Measurements from ENCODE around the gene AIRE. TPM values are rescaled to one million over a fixed set of nuclear protein-coding genes. Genes with fewer than 3 reads are reported as not detected.

Gene AIRE
- total RNA-seq, 1 experiment from 2014 or later = 0.17 TPM

- Histone ChIP-seq H2BK15ac (ENCODE audit: low read depth, low read length) (no peak overlapping the region), H2BK12ac (ENCODE audit: insufficient read length, low read depth, low read length) (no peak overlapping the region), H3K9ac (ENCODE audit: extremely low read depth, insufficient read length, low read length) (no peak overlapping the region), H4K5ac (ENCODE audit: insufficient read length, low read depth, low read length) (no peak overlapping the region), H3T11ph (ENCODE audit: low read length) (no peak overlapping the region), H4K20me1 (ENCODE audit: control insufficient read depth, insufficient read depth, insufficient read length) (no peaks in the 10 kb centered on the region), H3K23me2 (ENCODE audit: insufficient read length, low read depth, low read length, poor library complexity, severe bottlenecking) (no peaks in the 10 kb centered on the region), H3K27ac (ENCODE audit: insufficient read length, low read depth, low read length) (no peak overlapping the region), H4K8ac (replicated peaks; ENCODE audit: insufficient read length, low read depth, low read length) (no peak overlapping the region), H3K9me3 (ENCODE audit: control insufficient read depth, low read depth, low read length) (no peaks in the 10 kb centered on the region), H2BK120ac (ENCODE audit: low read depth, low read length, poor library complexity, severe bottlenecking) (no peak overlapping the region), H3K79me1 (ENCODE audit: insufficient read depth, low read depth, low read length, poor library complexity, severe bottlenecking) (no peaks in the 10 kb centered on the region), H3K79me2 (ENCODE audit: insufficient read depth, low read length) (no peaks in the 10 kb centered on the region), H2BK20ac (ENCODE audit: low read depth, low read length, poor library complexity, severe bottlenecking) (no peak overlapping the region), H3K27me3 (ENCODE audit: insufficient read depth, low read length) (no peaks in the 10 kb centered on the region), H2AK5ac (ENCODE audit: insufficient read length, low read length) (no peak overlapping the region), H3K18ac (ENCODE audit: insufficient read length, low read depth, low read length) (no peak overlapping the region), H2AFZ (ENCODE audit: low read length) (no peak overlapping the region), H3K56ac (ENCODE audit: insufficient read length, low read depth, low read length) (no peak overlapping the region), H3K4me2 (ENCODE audit: insufficient read depth, insufficient read length, low read length) (no peak overlapping the region), H4K91ac (ENCODE audit: insufficient read length, low read depth, low read length) (no peak overlapping the region), H3K14ac (ENCODE audit: insufficient read depth, low read length) (no peak overlapping the region), H2BK5ac (ENCODE audit: insufficient read length, low read length) (no peak overlapping the region), H3K4me1 (ENCODE audit: insufficient read depth, low read length) (no peaks in the 10 kb centered on the region; the same call in 1 of the 2 replicates), H3K23ac (ENCODE audit: insufficient read length, low read depth, low read length) (no peak overlapping the region), H3K4ac (ENCODE audit: low read depth, low read length) (no peak overlapping the region)
- peaks cover 22 to 26% of the 10 kb centered on the region in 2 experiments for H3K4me1 Mint-ChIP-seq
- H3K4me3 Mint-ChIP-seq = no peak overlapping the region
- no peaks in the 10 kb centered on the region; a peak in 1 of 5 replicates for H3K9me3 Mint-ChIP-seq
- DNase-seq = no peak
- H3K27me3 Mint-ChIP-seq (ENCODE audit: low read depth) = peaks cover 14% of the 10 kb centered on the region
- H3K36me3 Mint-ChIP-seq (ENCODE audit: insufficient read depth in 1 of 3, low read depth in 3 of 3) = no peaks in the 10 kb centered on the region
- TF ChIP-seq CTCF (conservative IDR thresholded peaks at IDR 0.05) = no peak
- WGBS (ENCODE audit: extremely low coverage, insufficient read length, low lambda C conversion rate) = no CpG with 5 or more reads among the region's 19 CpGs
- no peak overlapping the region for H3K27ac Mint-ChIP-seq
Measured at GRCh38 chr21:44279354-44280260, 6.1 kb upstream of the AIRE start.
